ENCODE measurements around the gene PSMG3. TPM values are rescaled to one million over a fixed set of nuclear protein-coding genes. Genes with fewer than 3 reads are reported as not detected.

The PSMG3 gene
- total and polyA plus RNA-seq, 7 experiments from 2014 or later: 12.1 to 57.9 (median 23.4) TPM

GRCh38 chr7:1560620-1561031 is 9.2 kb downstream of the PSMG3 start:
- Histone ChIP-seq H3K27ac (ENCODE audit: low read depth, low read length) (no peak overlapping the region), H3K9me3 (ENCODE audit: control insufficient read depth in 2 of 3, low read length in 3 of 3) (no peaks in the 10 kb centered on the region), H3K4me3 (ENCODE audit: low read length) (no peak overlapping the region), H3K36me3 (ENCODE audit: control insufficient read depth in 2 of 3, insufficient read depth in 3 of 3, low read length in 3 of 3) (peaks cover 0 to 7% (median 0%) of the 10 kb centered on the region in 3 experiments), H3K4me1 (ENCODE audit: control insufficient read depth in 2 of 2, insufficient read depth in 2 of 2, low read length in 2 of 2) (no peaks in the 10 kb centered on the region), H3K27me3 (ENCODE audit: control insufficient read depth in 2 of 2, insufficient read depth in 2 of 2, low read length in 2 of 2) (no peaks in the 10 kb centered on the region)
- no peaks in the 10 kb centered on the region for H3K27me3 Mint-ChIP-seq
- H3K4me3 Mint-ChIP-seq: no peak overlapping the region
- intact Hi-C loops (cut with micrococcal nuclease): no loop called here
- no peak for DNase-seq
- ChIA-PET POLR2A (no interaction called here), CTCF (no interaction called here)
- H3K4me1 Mint-ChIP-seq: peaks cover 0 to 4% (median 0%) of the 10 kb centered on the region in 7 donors
- no peak for ATAC-seq
- H3K36me3 Mint-ChIP-seq: no peaks in the 10 kb centered on the region
- H3K27ac Mint-ChIP-seq: no peak overlapping the region
- H3K9me3 Mint-ChIP-seq: no peaks in the 10 kb centered on the region

GRCh38 chr7:1559626-1560590 is 9.9 kb downstream of the PSMG3 start:
- ChIA-PET CTCF (interaction anchor here (0.6 to 0.8 kb wide), 2 partner anchors 17 to 86 kb away, joined by 3 read pairs; no protein-coding TSS in a partner anchor), POLR2A (interaction anchor here (0.6 kb wide), 1 partner anchor 33 kb away, joined by 3 read pairs; no protein-coding TSS in a partner anchor)
- Histone ChIP-seq H3K27me3 (ENCODE audit: control insufficient read depth in 2 of 2, insufficient read depth in 2 of 2, low read length in 2 of 2) (no peaks in the 10 kb centered on the region), H3K4me1 (ENCODE audit: control insufficient read depth in 2 of 2, insufficient read depth in 2 of 2, low read length in 2 of 2) (no peaks in the 10 kb centered on the region), H3K27ac (ENCODE audit: low read depth, low read length) (no peak overlapping the region), H3K9me3 (ENCODE audit: control insufficient read depth in 2 of 3, low read length in 3 of 3) (no peaks in the 10 kb centered on the region), H3K4me3 (ENCODE audit: low read length) (no peak overlapping the region), H3K36me3 (ENCODE audit: control insufficient read depth in 2 of 3, insufficient read depth in 3 of 3, low read length in 3 of 3) (no peaks in the 10 kb centered on the region)
- no peaks in the 10 kb centered on the region for H3K36me3 Mint-ChIP-seq
- H3K9me3 Mint-ChIP-seq: no peaks in the 10 kb centered on the region
- ATAC-seq (no peak), DNase-seq (no peak)
- no peak overlapping the region for H3K27ac Mint-ChIP-seq
- no peaks in the 10 kb centered on the region for H3K27me3 Mint-ChIP-seq
- H3K4me1 Mint-ChIP-seq: peaks cover 0 to 4% (median 0%) of the 10 kb centered on the region in 7 donors
- H3K4me3 Mint-ChIP-seq: no peak overlapping the region
- intact Hi-C loops (cut with micrococcal nuclease): no loop called here

- no peak overlapping the region for H3K27ac Mint-ChIP-seq
- intact Hi-C loops (cut with micrococcal nuclease): no loop called here
- no peak for ATAC-seq
- ChIA-PET POLR2A (interaction anchor here (0.5 to 0.6 kb wide), 2 partner anchors 32 to 46 kb away, joined by 3 read pairs; no protein-coding TSS in a partner anchor), CTCF (interaction anchor here (0.8 kb wide), 1 partner anchor 85 kb away, joined by 3 read pairs; no protein-coding TSS in a partner anchor)
- H3K4me1 Mint-ChIP-seq: peaks cover 0 to 4% (median 0%) of the 10 kb centered on the region in 7 donors
- no peaks in the 10 kb centered on the region for H3K9me3 ChIP-seq (ENCODE audit: control insufficient read depth in 2 of 3, low read length in 3 of 3)
- H3K27me3 Mint-ChIP-seq: no peaks in the 10 kb centered on the region
- no peaks in the 10 kb centered on the region for H3K4me1 ChIP-seq (ENCODE audit: control insufficient read depth in 2 of 2, insufficient read depth in 2 of 2, low read length in 2 of 2)
- H3K4me3 ChIP-seq (ENCODE audit: low read length): no peak overlapping the region
- H3K4me3 Mint-ChIP-seq: no peak overlapping the region
- no peaks in the 10 kb centered on the region for H3K27me3 ChIP-seq (ENCODE audit: control insufficient read depth in 2 of 2, insufficient read depth in 2 of 2, low read length in 2 of 2)
- H3K36me3 ChIP-seq (ENCODE audit: control insufficient read depth in 2 of 3, insufficient read depth in 3 of 3, low read length in 3 of 3): no peaks in the 10 kb centered on the region
- no peak for DNase-seq
- no peaks in the 10 kb centered on the region for H3K36me3 Mint-ChIP-seq
- no peaks in the 10 kb centered on the region for H3K9me3 Mint-ChIP-seq
- no peak overlapping the region for H3K27ac ChIP-seq (ENCODE audit: low read depth, low read length)
Observed at GRCh38 chr7:1558841-1559625, 10.8 kb downstream of the PSMG3 start.

GRCh38 chr7:1558181-1558811 is 11.5 kb downstream of the PSMG3 start:
- ChIA-PET CTCF (no interaction called here), POLR2A (interaction anchor here (0.5 kb wide), 1 partner anchor 46 kb away, joined by 3 read pairs; no protein-coding TSS in a partner anchor)
- Mint-ChIP-seq H3K4me1 (peaks cover 0 to 4% (median 0%) of the 10 kb centered on the region in 7 donors), H3K36me3 (no peaks in the 10 kb centered on the region), H3K27me3 (no peaks in the 10 kb centered on the region), H3K4me3 (no peak overlapping the region), H3K9me3 (no peaks in the 10 kb centered on the region), H3K27ac (no peak overlapping the region)
- DNase-seq (no peak), ATAC-seq (no peak)
- no peaks in the 10 kb centered on the region for H3K36me3 ChIP-seq (ENCODE audit: control insufficient read depth in 2 of 3, insufficient read depth in 3 of 3, low read length in 3 of 3)
- H3K9me3 ChIP-seq (ENCODE audit: control insufficient read depth in 2 of 3, low read length in 3 of 3): no peaks in the 10 kb centered on the region
- intact Hi-C loops (cut with micrococcal nuclease): no loop called here
- no peaks in the 10 kb centered on the region for H3K27me3 ChIP-seq (ENCODE audit: control insufficient read depth in 2 of 2, insufficient read depth in 2 of 2, low read length in 2 of 2)
- H3K4me1 ChIP-seq (ENCODE audit: control insufficient read depth in 2 of 2, insufficient read depth in 2 of 2, low read length in 2 of 2): no peaks in the 10 kb centered on the region
- no peak overlapping the region for H3K27ac ChIP-seq (ENCODE audit: low read depth, low read length)
- no peak overlapping the region for H3K4me3 ChIP-seq (ENCODE audit: low read length)

GRCh38 chr7:1557771-1558170 is 12.1 kb downstream of the PSMG3 start:
- Histone ChIP-seq H3K4me1 (ENCODE audit: control insufficient read depth in 2 of 2, insufficient read depth in 2 of 2, low read length in 2 of 2) (no peaks in the 10 kb centered on the region), H3K27ac (ENCODE audit: low read depth, low read length) (no peak overlapping the region), H3K36me3 (ENCODE audit: control insufficient read depth in 2 of 3, insufficient read depth in 3 of 3, low read length in 3 of 3) (no peaks in the 10 kb centered on the region), H3K9me3 (ENCODE audit: control insufficient read depth in 2 of 3, low read length in 3 of 3) (no peaks in the 10 kb centered on the region), H3K4me3 (ENCODE audit: low read length) (no peak overlapping the region), H3K27me3 (ENCODE audit: control insufficient read depth in 2 of 2, insufficient read depth in 2 of 2, low read length in 2 of 2) (no peaks in the 10 kb centered on the region)
- peaks cover 0 to 4% (median 0%) of the 10 kb centered on the region in 7 donors for H3K4me1 Mint-ChIP-seq
- no peak for ATAC-seq
- no peak overlapping the region for H3K27ac Mint-ChIP-seq
- H3K27me3 Mint-ChIP-seq: no peaks in the 10 kb centered on the region
- intact Hi-C loops (cut with micrococcal nuclease): no loop called here
- no peak overlapping the region for H3K4me3 Mint-ChIP-seq
- POLR2A ChIA-PET: no interaction called here
- no peak for DNase-seq
- H3K9me3 Mint-ChIP-seq: no peaks in the 10 kb centered on the region
- H3K36me3 Mint-ChIP-seq: no peaks in the 10 kb centered on the region
- CTCF ChIA-PET: no interaction called here

- no peak overlapping the region for H3K27ac Mint-ChIP-seq
- H3K9me3 Mint-ChIP-seq: no peaks in the 10 kb centered on the region
- Histone ChIP-seq H3K36me3 (ENCODE audit: control insufficient read depth in 2 of 3, insufficient read depth in 3 of 3, low read length in 3 of 3) (no peaks in the 10 kb centered on the region), H3K27me3 (ENCODE audit: control insufficient read depth in 2 of 2, insufficient read depth in 2 of 2, low read length in 2 of 2) (no peaks in the 10 kb centered on the region), H3K9me3 (ENCODE audit: control insufficient read depth in 2 of 3, low read length in 3 of 3) (no peaks in the 10 kb centered on the region), H3K4me1 (ENCODE audit: control insufficient read depth in 2 of 2, insufficient read depth in 2 of 2, low read length in 2 of 2) (no peaks in the 10 kb centered on the region), H3K4me3 (ENCODE audit: low read length) (no peak overlapping the region), H3K27ac (ENCODE audit: low read depth, low read length) (no peak overlapping the region)
- peaks cover 0 to 4% (median 0%) of the 10 kb centered on the region in 7 donors for H3K4me1 Mint-ChIP-seq
- no peaks in the 10 kb centered on the region for H3K36me3 Mint-ChIP-seq
- ChIA-PET CTCF (interaction anchor here (0.7 to 0.8 kb wide), 2 partner anchors 13 to 48 kb away, joined by 3 to 8 read pairs; partner anchors contain the start of gene PSMG3), POLR2A (no interaction called here)
- H3K27me3 Mint-ChIP-seq: no peaks in the 10 kb centered on the region
- DNase-seq (no peak), ATAC-seq (no peak)
- intact Hi-C loops (cut with micrococcal nuclease): no loop called here
- H3K4me3 Mint-ChIP-seq: peak overlapping the region in 1 of 10 donors; percentile 34
Observed at GRCh38 chr7:1557006-1557405, 12.8 kb downstream of the PSMG3 start.
